K562 (cell line): ENCODE measurements around the gene CDPF1. TPM values are rescaled to one million over a fixed set of nuclear protein-coding genes. Genes with fewer than 3 reads are reported as not detected.
A peak's percentile ranks its signal among the peaks of the same experiment; 100 is the strongest.

Experiments
- ATAC-seq: fragments of 200-7000 bp; cut with Tn5 transposase; 3 replicates; pipeline ENCODE4 v1.9.1; 2020; ENCODE audit warnings: moderate library complexity
- BruUV-seq: library from RNA; stranded (reverse); fragments of 400-500 nt; replicated peaks from 2 replicates; lab custom pipeline; 2021; lab: Mats Ljungman, UMichigan
- CTCF ChIA-PET: fragments of 300-600 bp; formaldehyde crosslinking; extraction: SDS; loops from one replicate; lab custom pipeline; 2021; ENCODE audit warnings: low intra/inter-chr PET ratio; lab: Yijun Ruan, JAX
- POLR2A ChIA-PET: fragments of 300-600, 350-650 bp; sonication (Branson Sonifier 250); formaldehyde crosslinking; extraction: SDS; loops from one replicate; lab custom pipeline; 2021; ENCODE audit warnings: antibody characterized with exemption, inconsistent platforms; lab: Yijun Ruan, JAX
- DNase-seq, 4 experiments: peaks; one replicate each; pipeline versions ENCODE4 v3.0.0 to v3.0.0-alpha.2; 2011 to 2018; ENCODE audit warnings: low spot score in 3 of 4, mixed read lengths in 3 of 4; ENCODE audit errors: extremely low read depth in 1 of 4
- FAIRE-seq: peaks from 2 replicates; lab custom pipeline; 2011; peaks lifted over from hg19 to GRCh38; lab: Jason Lieb, UNC
- H2AFZ ChIP-seq: 2 replicates; pipeline ENCODE4 v1.6.0; 2011; ENCODE audit warnings: low read depth, low read length, control low read depth, inconsistent platforms
- H3K27ac ChIP-seq: fragments of 200-600 bp; 3 replicates; pipeline ENCODE4 v1.8.0; 2011; ENCODE audit warnings: low read depth, mild to moderate bottlenecking, control low read depth, inconsistent platforms, low read length, moderate library complexity, mixed read lengths; ENCODE audit errors: extremely low read depth
- H3K27me3 ChIP-seq, 2 experiments: fragments of 300-600 bp in 1 of 2; 2 replicates in 1 of 2; 3 replicates in 1 of 2; pipeline versions ENCODE4 v1.6.0 to v1.8.0; 2011; ENCODE audit warnings: inconsistent platforms in 2 of 2, low read length in 2 of 2, mild to moderate bottlenecking in 1 of 2, mixed read lengths in 1 of 2, moderate library complexity in 1 of 2; ENCODE audit not compliant: control insufficient read depth in 2 of 2, insufficient read depth in 2 of 2
- H3K36me3 ChIP-seq: fragments of 300-600 bp; 3 replicates; pipeline ENCODE4 v1.8.0; 2011; ENCODE audit warnings: mild to moderate bottlenecking, low read length, inconsistent platforms; ENCODE audit not compliant: control insufficient read depth, insufficient read depth
- H3K4me1 ChIP-seq, 2 experiments: fragments of 200-600 bp in 1 of 2; replicated peaks in 1 of 2; 2 replicates in 1 of 2; 3 replicates in 1 of 2; pipeline versions ENCODE4 v1.5.1 to v1.8.0; 2011; ENCODE audit warnings: inconsistent platforms in 2 of 2, low read length in 2 of 2, mild to moderate bottlenecking in 1 of 2, mixed read lengths in 1 of 2, moderate library complexity in 1 of 2; ENCODE audit not compliant: control insufficient read depth in 2 of 2, insufficient read depth in 2 of 2
- H3K4me2 ChIP-seq: 2 replicates; pipeline ENCODE4 v1.6.1; 2011; ENCODE audit warnings: low read length, control low read depth, inconsistent platforms, mixed read lengths; ENCODE audit not compliant: insufficient read depth
- H3K4me3 ChIP-seq: fragments of 200-600 bp; sonication (generic), shearing (Covaris generic); 2 replicates; pipeline ENCODE4 v1.5.1; 2016; ENCODE audit warnings: control low read depth, inconsistent platforms
- H3K79me2 ChIP-seq: fragments of 200-600 bp; 3 replicates; pipeline ENCODE4 v1.8.0; 2011; ENCODE audit warnings: low read length, inconsistent platforms; ENCODE audit not compliant: control insufficient read depth, insufficient read depth
- H3K9ac ChIP-seq, 2 experiments: 2 replicates each; pipeline versions ENCODE4 v1.6.0 to v1.6.1; 2011; ENCODE audit warnings: low read depth in 2 of 2, low read length in 2 of 2, control low read depth in 1 of 2, inconsistent platforms in 1 of 2, mild to moderate bottlenecking in 1 of 2, mixed read lengths in 1 of 2; ENCODE audit not compliant: insufficient read depth in 1 of 2
- H3K9me1 ChIP-seq: one replicate; pipeline ENCODE4 v1.6.0; 2011; ENCODE audit warnings: inconsistent platforms, mild to moderate bottlenecking, low read length, moderate library complexity; ENCODE audit not compliant: control insufficient read depth, insufficient read depth
- H3K9me3 ChIP-seq: replicated peaks from 2 replicates; pipeline ENCODE4 v1.5.1; 2011; ENCODE audit warnings: low read depth, low read length, inconsistent platforms; ENCODE audit not compliant: control insufficient read depth, insufficient read depth
- H4K20me1 ChIP-seq: replicated peaks from 2 replicates; pipeline ENCODE4 v1.6.1; 2011; ENCODE audit warnings: low read length, inconsistent platforms, mixed read lengths; ENCODE audit not compliant: control insufficient read depth, insufficient read depth
- AFF1 ChIP-seq, 2 experiments: fragments of 450-650 bp; IDR thresholded peaks; 2 replicates each; pipeline ENCODE4 v1.6.1; 2018; ENCODE audit warnings: mild to moderate bottlenecking in 2 of 2, low read depth in 1 of 2; ENCODE audit not compliant: partially characterized antibody in 2 of 2
- DEAF1 ChIP-seq: fragments of 450-650 bp; formaldehyde crosslinking; IDR thresholded peaks from 2 replicates; pipeline ENCODE4 v1.4.0; 2020; ENCODE audit warnings: mild to moderate bottlenecking, moderate library complexity
- ESRRB ChIP-seq: fragments of 250-450 bp; sonication (Bioruptor Pico); IDR thresholded peaks from 2 replicates; pipeline ENCODE4 v1.5.0; 2020; ENCODE audit warnings: mild to moderate bottlenecking, moderate library complexity, borderline replicate concordance
- EWSR1 ChIP-seq: fragments of 450-650 bp; IDR thresholded peaks from 2 replicates; pipeline ENCODE4 v1.6.1; 2018; ENCODE audit warnings: borderline replicate concordance, mild to moderate bottlenecking, low read depth, moderate library complexity; ENCODE audit not compliant: partially characterized antibody
- KDM2B ChIP-seq: fragments of 250-450 bp; sonication (Bioruptor Pico); IDR thresholded peaks from 2 replicates; pipeline ENCODE4 v1.8.0; 2021; ENCODE audit warnings: mild to moderate bottlenecking, moderate library complexity
- MBD2 ChIP-seq: sonication (generic); IDR thresholded peaks from 2 replicates; pipeline ENCODE4 v1.6.1; 2016; ENCODE audit warnings: low read depth, borderline replicate concordance
- MYNN ChIP-seq, 2 experiments: sonication (generic); formaldehyde crosslinking in 1 of 2; IDR thresholded peaks; 2 replicates each; pipeline versions ENCODE4 v1.5.0 to v1.6.1; 2016 to 2020; ENCODE audit warnings: antibody characterized with exemption in 1 of 2, missing genetic modification reagents in 1 of 2
- NCOA1 ChIP-seq: fragments of 450-650 bp; IDR thresholded peaks from 2 replicates; pipeline ENCODE4 v1.6.1; 2016; ENCODE audit warnings: low read depth
- NR1H2 ChIP-seq: sonication (generic); formaldehyde crosslinking; IDR thresholded peaks from 2 replicates; pipeline ENCODE4 v1.4.0; 2020; ENCODE audit warnings: mild to moderate bottlenecking, missing genetic modification reagents
- POLR2G ChIP-seq: fragments of 200-400 bp; formaldehyde crosslinking; IDR thresholded peaks from 2 replicates; pipeline ENCODE4 v1.6.1; 2017; ENCODE audit warnings: low read depth, mild to moderate bottlenecking, antibody characterized with exemption, low read length, moderate library complexity
- PURB ChIP-seq: sonication (generic); formaldehyde crosslinking; IDR thresholded peaks from 2 replicates; pipeline ENCODE4 v1.9.0; 2021; ENCODE audit warnings: low read depth, mild to moderate bottlenecking, missing genetic modification reagents
- RCOR1 ChIP-seq, 2 experiments: IDR thresholded peaks; 2 replicates each; pipeline ENCODE4 v1.6.1; 2012; ENCODE audit warnings: low read depth in 2 of 2, low read length in 2 of 2, borderline replicate concordance in 1 of 2, improper control_type of control experiment in 1 of 2
- SMAD1 ChIP-seq: fragments of 150-350 bp; IDR thresholded peaks from 2 replicates; pipeline ENCODE4 v1.6.1; 2014; ENCODE audit warnings: low read length, low read depth; ENCODE audit not compliant: partially characterized antibody
- STAT5B ChIP-seq: fragments of 250-450 bp; sonication (Bioruptor Pico); IDR thresholded peaks from 2 replicates; pipeline ENCODE4 v1.8.0; 2021; ENCODE audit warnings: mild to moderate bottlenecking, inconsistent platforms
- ZBTB2 ChIP-seq: fragments of 450-650 bp; IDR thresholded peaks from 2 replicates; pipeline ENCODE4 v1.6.1; 2016; ENCODE audit warnings: antibody characterized with exemption
- ZNF263 ChIP-seq: sonication (generic); formaldehyde crosslinking; IDR thresholded peaks from 2 replicates; pipeline ENCODE4 v1.8.0; 2022; ENCODE audit warnings: mild to moderate bottlenecking, missing genetic modification reagents, borderline replicate concordance
- WGBS: fragments of 100-300 bp; shearing (Covaris generic); methylation state at CpG from one replicate; pipeline ENCODE4 v1.1.6; 2016; ENCODE audit warnings: low coverage, mixed read lengths; ENCODE audit not compliant: insufficient coverage; ENCODE audit errors: missing lambda C conversion rate; 5-methylcytosine and 5-hydroxymethylcytosine counted together
- in situ Hi-C: fragments of 300-500 bp; cut with MboI; formaldehyde crosslinking; loops from 4 replicates; pipeline ENCODE4 v1.15.0; 2018; ENCODE audit warnings: inconsistent platforms, mixed read lengths
- intact Hi-C: fragments of 100-400 bp; cut with micrococcal nuclease; formaldehyde crosslinking; loops from 2 replicates; pipeline ENCODE4 v1.14.2; 2022
- polyA plus RNA-seq, 8 experiments: library from polyadenylated mRNA; depleted of rRNA in 4 of 8; stranded (reverse) in 5 of 8; unstranded in 3 of 8; fragments of >200 nt; fragmentation: Nextera tagmentation in 2 of 8; fragmentation: Illumina TruSeq in 1 of 8; extraction: Ambion mirVana in 2 of 8; extraction: Trizol in 1 of 8; gene quantifications; 2 replicates each; pipeline versions ENCODE4 v1.2.1 to v1.2.3, GENCODE V29; 2011 to 2014; ENCODE audit warnings: inconsistent platforms in 1 of 8, missing spikeins in 1 of 8
- total RNA-seq, 7 experiments: library from RNA; depleted of rRNA in 6 of 7; stranded (reverse); fragments of >200 nt in 6 of 7; fragmentation: Illumina TruSeq in 2 of 7; extraction: Trizol in 2 of 7; gene quantifications; 2 replicates each; pipeline versions ENCODE4 v1.2.1 to v1.2.3, GENCODE V29; 2011 to 2021; ENCODE audit warnings: low replicate concordance in 1 of 7

CDPF1 gene
- total and polyA plus RNA-seq, 9 of the 15 experiments (the other 6 are each of a cell fraction or from before 2014, with no cell fraction given) = 0.84 to 19.5 (median 9.1) TPM

GRCh38 chr22:46244771-46245170, 5.3 kb downstream of the CDPF1 start:
- no peaks in the 10 kb centered on the region for H4K20me1 ChIP-seq
- WGBS = 67% methylated on average over 3 of the region's 9 CpGs
- FAIRE-seq (no peak), ATAC-seq (no peak), DNase-seq (no peak)
- no peaks in the 10 kb centered on the region for H3K9me1 ChIP-seq
- H3K27ac ChIP-seq = no peak overlapping the region
- intact Hi-C loops = loop anchor here (10.0 kb wide), 1 partner anchor 90 kb away; the partner anchor contains the start of gene PPARA
- H3K27me3 ChIP-seq = no peaks in the 10 kb centered on the region
- in situ Hi-C loops = loop anchor here (10.0 kb wide), 1 partner anchor 100 kb away; no protein-coding TSS in a partner anchor
- H3K4me2 ChIP-seq = no peak overlapping the region
- no TSS peak for BruUV-seq
- CTCF ChIA-PET = no interaction called here
- no peak overlapping the region for H2AFZ ChIP-seq
- H3K4me3 ChIP-seq = no peak overlapping the region
- peaks cover 18 to 47% of the 10 kb centered on the region in 2 experiments; a peak in 4 of 5 replicates for H3K4me1 ChIP-seq
- peak overlapping the region in 1 of 2 experiments; percentile 17; a peak in 1 of 4 replicates for H3K9ac ChIP-seq
- H3K9me3 ChIP-seq = no peaks in the 10 kb centered on the region
- peaks cover under 1% of the 10 kb centered on the region; the same call in 1 of the 3 replicates for H3K79me2 ChIP-seq
- H3K36me3 ChIP-seq = peaks cover 5% of the 10 kb centered on the region; the same call in 1 of the 3 replicates
- POLR2A ChIA-PET = interaction anchor here (0.6 to 3.1 kb wide), 2 partner anchors 10 to 64 kb away, joined by 4 to 10 read pairs; no protein-coding TSS in a partner anchor
- TF ChIP-seq DEAF1 (CRISPR knock-in tag) (no peak), ZNF263 (CRISPR knock-in tag) (no peak), AFF1 (IDR thresholded peaks at IDR 0.05; ENCODE audit: low read depth in 1 of 2, partially characterized antibody in 2 of 2) (no peak), ESRRB (CRISPR knock-in tag) (no peak), ZBTB2 (no peak), NR1H2 (CRISPR knock-in tag) (no peak), EWSR1 (no peak), PURB (no peak), STAT5B (CRISPR knock-in tag) (no peak), NCOA1 (no peak), MBD2 (no peak), POLR2G (no peak), MYNN (IDR thresholded peaks at IDR 0.05) (no peak), MYNN (CRISPR knock-in tag; IDR thresholded peaks at IDR 0.05) (no peak), RCOR1 (IDR thresholded peaks at IDR 0.05; ENCODE audit: borderline replicate concordance in 1 of 2, low read depth in 2 of 2, low read length in 2 of 2) (no peak), SMAD1 (no peak), KDM2B (CRISPR knock-in tag) (no peak)
